Ectodermal cell (in vitro differentiated cells): ENCODE results near the gene TLR10.
"Not testable (repeated sequence)": the region's sequence is repeated elsewhere in the genome, so short reads cannot be mapped to it uniquely, and the experiment has no call there.

ENCODE experiments used
- H3K27ac ChIP-seq: 2 replicates; pipeline ENCODE4 v1.7.0; 2013; ENCODE audit warnings: mild to moderate bottlenecking, low read depth, low read length; ENCODE audit not compliant: insufficient read depth, poor library complexity, severe bottlenecking
- H3K27me3 ChIP-seq: 2 replicates; pipeline ENCODE4 v1.7.0; 2013; ENCODE audit warnings: mild to moderate bottlenecking, low read length; ENCODE audit not compliant: insufficient read depth, control insufficient read depth, poor library complexity, severe bottlenecking
- H3K36me3 ChIP-seq: one replicate; pipeline ENCODE4 v1.7.0; 2013; ENCODE audit warnings: low read length; ENCODE audit not compliant: control insufficient read depth, insufficient read depth
- H3K4me1 ChIP-seq: one replicate; pipeline ENCODE4 v1.7.0; 2013; ENCODE audit warnings: low read length; ENCODE audit not compliant: control insufficient read depth, insufficient read depth
- H3K4me3 ChIP-seq: 2 replicates; pipeline ENCODE4 v1.7.0; 2013; ENCODE audit warnings: low read depth, low read length, control low read depth; ENCODE audit not compliant: insufficient read depth
- H3K9me3 ChIP-seq: 2 replicates; pipeline ENCODE4 v1.7.0; 2013; ENCODE audit warnings: mild to moderate bottlenecking, low read length, moderate library complexity; ENCODE audit not compliant: control insufficient read depth
- WGBS, 2 experiments: methylation state at CpG; one replicate each; pipeline ENCODE4 v1.1.7; 2013; ENCODE audit warnings: missing lambda C conversion rate in 2 of 2; 5-methylcytosine and 5-hydroxymethylcytosine counted together

Gene TLR10

DNA sequence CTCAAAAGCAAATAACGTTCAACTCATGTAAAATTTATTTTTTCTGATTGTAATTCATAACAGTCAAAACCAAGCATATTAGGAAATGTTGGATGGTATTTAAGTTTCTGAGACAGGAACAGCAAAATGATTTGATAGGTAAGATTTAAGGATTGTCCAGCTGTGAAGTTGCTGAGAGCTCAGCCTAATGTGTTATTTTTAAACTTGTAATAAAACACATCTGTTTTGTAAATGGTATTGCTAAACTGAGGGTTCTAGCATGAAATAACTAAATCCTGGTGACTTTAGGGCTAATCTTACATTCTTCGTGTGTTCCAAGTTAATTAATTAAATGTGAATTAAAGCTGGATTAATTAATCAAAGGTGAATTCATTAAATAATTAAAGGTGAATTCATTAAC lies 13.3 kb downstream of the TLR10 start:
- Histone ChIP-seq H3K36me3 (no peaks in the 10 kb centered on the region), H3K27ac (no peak overlapping the region), H3K9me3 (no peaks in the 10 kb centered on the region), H3K4me3 (no peak overlapping the region), H3K4me1 (no peaks in the 10 kb centered on the region), H3K27me3 (no peaks in the 10 kb centered on the region)
- 91% methylated on average over 1 of the region's 2 CpGs; no CpG with 5 or more reads in 1 of the 2 experiments for WGBS, 2 experiments

DNA sequence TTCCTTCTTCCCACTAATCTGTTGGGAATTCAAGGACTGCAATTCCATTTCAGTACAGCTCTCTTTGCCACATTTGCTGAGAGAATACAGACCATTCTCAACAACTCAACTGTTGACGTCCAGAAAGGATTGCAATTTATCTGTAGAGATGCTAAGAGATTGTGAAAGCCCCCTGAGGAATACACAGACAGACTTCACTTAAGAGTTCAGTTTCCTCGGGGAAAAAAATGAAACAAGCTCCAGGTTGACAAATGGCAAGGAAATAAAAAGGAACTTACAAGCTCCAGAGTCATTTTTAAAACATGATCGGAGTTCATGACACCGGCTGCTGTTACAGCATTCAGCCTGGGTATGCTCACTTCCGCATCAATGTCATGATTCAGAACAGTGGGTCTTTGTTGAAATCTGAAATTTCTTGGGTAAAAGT lies 13.8 kb downstream of the TLR10 start:
- Histone ChIP-seq H3K36me3 (no peaks in the 10 kb centered on the region), H3K9me3 (no peaks in the 10 kb centered on the region), H3K4me1 (no peaks in the 10 kb centered on the region), H3K4me3 (no peak overlapping the region), H3K27me3 (no peaks in the 10 kb centered on the region), H3K27ac (no peak overlapping the region)
- 90 to 93% methylated on average over 4 to 5 of the region's 5 CpGs for WGBS, 2 experiments

DNA sequence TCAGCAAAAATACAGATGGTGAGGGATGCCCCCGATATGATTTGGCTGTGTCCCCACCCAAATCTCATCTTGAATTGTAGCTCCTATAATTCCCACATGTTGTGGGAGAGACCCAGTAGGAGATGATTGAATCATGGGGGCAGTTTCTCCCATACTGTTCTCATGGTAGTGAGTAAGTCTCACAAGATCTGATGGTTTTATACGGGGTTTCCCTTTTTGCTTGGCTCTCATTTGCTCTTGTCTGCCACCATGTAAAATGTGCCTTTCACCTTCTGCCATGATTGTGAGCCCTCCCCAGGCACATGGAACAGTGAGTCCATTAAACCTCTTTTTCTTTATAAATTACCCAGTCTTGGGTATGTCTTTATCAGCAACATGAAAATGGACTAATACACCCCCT lies 15.8 kb downstream of the TLR10 start:
- not testable (repeated sequence) for H3K4me1 ChIP-seq, H3K4me3 ChIP-seq, H3K9me3 ChIP-seq, H3K27me3 ChIP-seq, H3K27ac ChIP-seq, H3K36me3 ChIP-seq
- WGBS, 2 experiments = 89 to 93% methylated on average over 2 of the region's 2 CpGs

DNA sequence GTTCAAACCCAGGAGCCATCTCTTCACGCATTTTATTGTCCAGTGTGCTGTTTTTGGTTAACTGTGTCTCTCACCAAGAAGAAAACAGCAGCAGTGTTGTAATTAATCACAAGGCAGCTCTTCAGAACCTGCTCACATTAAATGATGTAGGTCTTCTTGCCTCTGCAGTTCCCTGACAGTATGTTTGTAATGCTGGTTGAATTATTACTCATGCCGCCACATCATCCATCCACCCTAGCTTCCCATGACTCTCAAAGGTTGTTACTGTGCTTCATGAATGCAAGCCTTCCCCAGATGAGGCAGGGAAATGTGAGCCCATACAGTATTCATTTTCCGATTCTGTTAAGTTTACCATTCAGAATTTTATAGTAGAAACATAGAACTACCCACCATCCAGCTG lies 17.4 kb downstream of the TLR10 start:
- H3K4me3 ChIP-seq = no peak overlapping the region
- H3K27me3 ChIP-seq = no peaks in the 10 kb centered on the region
- H3K36me3 ChIP-seq = no peaks in the 10 kb centered on the region
- no peaks in the 10 kb centered on the region for H3K4me1 ChIP-seq
- no peak overlapping the region for H3K27ac ChIP-seq
- no peaks in the 10 kb centered on the region for H3K9me3 ChIP-seq
- 90 to 94% methylated on average over 3 of the region's 3 CpGs for WGBS, 2 experiments

DNA sequence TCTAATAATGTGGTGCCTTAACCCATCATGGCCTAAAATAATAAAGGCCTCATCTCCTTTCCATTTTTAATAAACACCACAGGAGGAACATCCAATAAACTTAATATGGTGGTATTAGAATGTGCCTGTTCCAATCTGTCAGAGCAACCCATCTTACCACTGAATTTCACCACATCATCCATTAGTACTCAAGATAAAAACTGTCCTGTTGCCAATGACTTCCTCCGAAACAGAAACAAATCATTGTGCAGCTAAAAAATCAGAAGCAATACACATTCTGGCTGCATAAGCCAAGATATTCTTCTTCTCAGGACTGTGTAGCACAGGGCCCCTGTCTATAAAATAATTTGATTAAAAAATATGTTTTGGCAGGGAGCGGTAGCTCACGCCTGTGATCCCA lies 18.5 kb downstream of the TLR10 start:
- Histone ChIP-seq H3K4me3 (no peak overlapping the region), H3K4me1 (no peaks in the 10 kb centered on the region), H3K9me3 (no peaks in the 10 kb centered on the region), H3K36me3 (no peaks in the 10 kb centered on the region), H3K27ac (no peak overlapping the region), H3K27me3 (no peaks in the 10 kb centered on the region)
- 88 to 98% methylated on average over 3 of the region's 3 CpGs for WGBS, 2 experiments

DNA sequence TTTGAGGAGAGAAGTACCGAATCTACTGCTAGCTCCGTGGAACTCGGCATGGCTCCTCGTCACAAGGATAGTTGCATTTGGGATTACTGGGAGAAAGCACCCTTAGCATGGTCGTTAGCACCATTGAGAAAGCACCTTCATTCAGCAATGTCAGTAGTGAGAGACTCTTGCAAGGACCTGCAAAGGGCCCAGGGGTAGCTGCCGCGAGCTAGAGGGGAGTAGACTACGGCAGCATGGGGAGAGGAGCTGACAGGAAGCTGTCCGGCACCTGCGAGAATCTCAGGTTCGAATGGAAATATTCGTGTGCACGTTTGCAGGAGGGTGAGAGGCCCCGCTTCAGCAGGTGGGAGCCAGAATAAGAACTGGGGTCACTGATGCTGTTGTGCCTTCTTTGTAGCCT lies 20.2 kb downstream of the TLR10 start:
- 93 to 94% methylated on average over 14 of the region's 14 CpGs for WGBS, 2 experiments
- no peaks in the 10 kb centered on the region for H3K9me3 ChIP-seq
- no peaks in the 10 kb centered on the region for H3K36me3 ChIP-seq
- H3K27ac ChIP-seq = no peak overlapping the region
- H3K4me3 ChIP-seq = no peak overlapping the region
- no peaks in the 10 kb centered on the region for H3K4me1 ChIP-seq
- no peaks in the 10 kb centered on the region for H3K27me3 ChIP-seq

DNA sequence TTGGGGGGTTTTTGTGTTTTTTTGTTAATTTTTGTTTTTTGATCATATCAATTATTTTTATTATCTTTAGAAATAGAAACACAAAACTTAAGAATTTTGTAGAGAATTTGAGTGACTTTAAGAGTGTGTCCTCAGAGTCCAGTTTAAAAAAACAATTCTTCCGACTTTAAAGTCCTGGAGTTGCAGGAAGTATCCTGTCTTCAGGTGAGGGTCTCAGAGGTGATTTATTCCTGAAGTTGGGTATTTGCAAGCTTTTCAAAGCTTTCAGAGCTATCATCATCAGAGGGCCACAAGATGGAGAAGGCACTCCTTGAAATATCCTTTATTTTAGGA lies 23.0 kb downstream of the TLR10 start:
- Histone ChIP-seq H3K4me1 (no peaks in the 10 kb centered on the region), H3K27ac (no peak overlapping the region), H3K9me3 (no peaks in the 10 kb centered on the region), H3K4me3 (no peak overlapping the region), H3K27me3 (no peaks in the 10 kb centered on the region), H3K36me3 (no peaks in the 10 kb centered on the region)
- 97 to 100% methylated on average over 1 of the region's 1 CpG for WGBS, 2 experiments

DNA sequence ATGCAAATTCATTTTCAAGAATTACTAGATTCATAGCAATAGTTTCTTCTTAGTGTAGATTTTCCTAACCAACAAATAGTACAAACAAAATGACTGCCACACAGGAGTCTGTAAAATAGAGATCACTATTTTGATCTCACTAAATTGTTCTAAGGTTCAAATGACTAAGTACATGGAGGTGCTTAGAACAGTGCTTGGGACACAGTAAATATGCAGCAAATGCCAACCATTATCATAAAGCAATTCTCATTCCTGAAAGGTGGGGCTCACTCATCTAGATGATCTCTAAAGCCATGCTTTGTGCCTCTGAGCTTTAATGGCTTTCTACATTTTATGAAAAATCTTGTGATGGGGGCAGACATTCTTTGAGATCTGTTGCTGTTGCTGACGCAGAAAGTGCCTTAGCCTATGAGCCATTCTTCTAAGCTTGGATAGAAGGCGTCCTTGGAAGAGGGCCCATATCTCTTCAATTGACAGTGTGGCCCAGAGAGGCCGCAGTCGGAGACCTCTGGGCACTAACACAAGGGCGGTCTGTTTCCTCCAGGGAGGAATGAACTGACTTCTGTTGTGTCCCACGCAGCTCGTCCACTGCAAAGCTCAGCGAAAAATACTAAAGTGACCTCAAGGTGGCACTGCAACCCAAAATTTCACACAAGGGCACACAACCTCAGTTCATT lies 23.5 kb downstream of the TLR10 start:
- Histone ChIP-seq H3K27ac (no peak overlapping the region), H3K9me3 (no peaks in the 10 kb centered on the region), H3K27me3 (no peaks in the 10 kb centered on the region), H3K36me3 (no peaks in the 10 kb centered on the region), H3K4me3 (no peak overlapping the region), H3K4me1 (no peaks in the 10 kb centered on the region)
- 24 to 26% methylated on average over 8 of the region's 8 CpGs for WGBS, 2 experiments

DNA sequence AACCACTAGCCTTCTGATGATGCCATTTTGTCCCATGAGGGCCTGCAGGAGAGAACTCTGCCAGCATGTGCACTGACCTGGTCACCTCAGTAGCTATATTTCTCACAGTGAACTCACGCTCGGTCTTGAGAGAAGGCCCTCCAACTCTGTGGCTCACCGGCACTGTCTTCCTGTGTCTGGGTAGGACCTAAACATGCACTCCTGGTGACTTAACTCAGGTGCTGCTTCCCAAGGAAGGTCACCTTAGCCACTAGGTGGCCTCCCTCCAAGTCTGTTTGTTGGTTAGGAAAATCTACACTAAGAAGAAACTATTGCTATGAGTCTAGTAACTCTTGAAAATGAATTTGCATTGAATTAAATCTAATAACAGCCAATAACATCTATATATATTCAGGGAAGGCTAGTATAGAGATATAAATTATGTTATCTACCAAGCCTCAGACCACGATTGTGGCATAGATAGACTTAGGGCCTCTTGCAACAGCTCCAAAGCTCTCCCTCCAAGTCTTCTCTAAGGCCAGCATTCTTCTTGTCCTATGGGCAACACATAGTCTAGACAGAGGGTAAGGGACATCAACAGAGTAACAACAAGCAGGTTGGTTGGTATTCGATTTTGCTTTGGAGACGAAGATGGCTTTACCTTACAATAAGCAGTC lies 24.7 kb downstream of the TLR10 start:
- Histone ChIP-seq H3K27ac (no peak overlapping the region), H3K4me3 (no peak overlapping the region), H3K9me3 (no peaks in the 10 kb centered on the region), H3K27me3 (no peaks in the 10 kb centered on the region), H3K36me3 (no peaks in the 10 kb centered on the region), H3K4me1 (no peaks in the 10 kb centered on the region)
- WGBS, 2 experiments = 86 to 88% methylated on average over 6 of the region's 6 CpGs

DNA sequence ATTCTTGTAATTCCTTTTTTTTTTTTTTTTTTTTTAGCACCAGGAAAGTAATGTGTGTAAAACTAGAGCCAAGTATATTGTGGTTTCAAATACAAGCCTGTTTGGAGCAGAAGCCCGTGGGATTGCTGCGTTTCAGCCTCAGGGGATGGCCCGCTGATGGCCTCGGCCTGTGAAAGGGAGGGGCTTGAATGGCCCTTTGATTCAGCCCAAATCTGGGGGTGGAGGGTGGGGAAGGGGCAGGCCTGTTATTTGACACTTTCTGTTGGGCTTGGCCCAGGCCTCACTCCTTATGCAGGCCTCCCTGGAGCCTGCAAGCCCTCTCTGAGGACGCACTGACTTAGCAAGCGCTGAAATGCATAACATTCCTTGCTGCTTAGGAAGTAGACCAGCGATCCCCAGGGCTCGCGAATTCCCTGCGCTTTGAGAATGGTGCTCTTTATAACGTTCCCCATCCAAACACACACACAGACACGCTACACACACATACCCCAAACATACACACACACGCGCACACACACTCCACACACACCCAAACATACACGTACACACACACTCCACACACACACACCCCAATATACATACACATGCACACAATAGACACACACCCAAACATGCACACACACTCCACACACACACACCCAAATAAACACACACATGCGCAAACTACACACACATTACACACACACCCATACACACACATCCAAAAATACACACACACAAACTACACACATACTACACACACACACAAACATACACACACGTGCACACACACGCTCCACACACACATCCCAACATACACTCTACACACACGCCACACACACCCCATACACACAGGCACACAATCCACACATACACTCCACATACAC lies 29.6 kb downstream of the TLR10 start:
- WGBS, 2 experiments = 30 to 32% methylated on average over 19 of the region's 19 CpGs
- H3K27ac ChIP-seq = peak overlapping the region; percentile 65
- H3K4me3 ChIP-seq = no peak overlapping the region

More for the DNA sequence above, 29.6 kb downstream of the TLR10 start:
- peaks cover 4% of the 10 kb centered on the region for H3K4me1 ChIP-seq
- H3K27me3 ChIP-seq = no peaks in the 10 kb centered on the region
- no peaks in the 10 kb centered on the region for H3K9me3 ChIP-seq
- no peaks in the 10 kb centered on the region for H3K36me3 ChIP-seq
